ENCODE measurements around the gene PI4KA. TPM values are rescaled to one million over a fixed set of nuclear protein-coding genes. Genes with fewer than 3 reads are reported as not detected.

PI4KA gene
- total and polyA plus RNA-seq, 2 donors (not counting 1 experiment from before 2014, with no cell fraction given), result 26.4 to 40.6 TPM

- TF ChIP-seq EZH2 (IDR thresholded peaks at IDR 0.05; ENCODE audit: low read length, missing control alignments), result no peak
- TF ChIP-seq, protein P1, sequence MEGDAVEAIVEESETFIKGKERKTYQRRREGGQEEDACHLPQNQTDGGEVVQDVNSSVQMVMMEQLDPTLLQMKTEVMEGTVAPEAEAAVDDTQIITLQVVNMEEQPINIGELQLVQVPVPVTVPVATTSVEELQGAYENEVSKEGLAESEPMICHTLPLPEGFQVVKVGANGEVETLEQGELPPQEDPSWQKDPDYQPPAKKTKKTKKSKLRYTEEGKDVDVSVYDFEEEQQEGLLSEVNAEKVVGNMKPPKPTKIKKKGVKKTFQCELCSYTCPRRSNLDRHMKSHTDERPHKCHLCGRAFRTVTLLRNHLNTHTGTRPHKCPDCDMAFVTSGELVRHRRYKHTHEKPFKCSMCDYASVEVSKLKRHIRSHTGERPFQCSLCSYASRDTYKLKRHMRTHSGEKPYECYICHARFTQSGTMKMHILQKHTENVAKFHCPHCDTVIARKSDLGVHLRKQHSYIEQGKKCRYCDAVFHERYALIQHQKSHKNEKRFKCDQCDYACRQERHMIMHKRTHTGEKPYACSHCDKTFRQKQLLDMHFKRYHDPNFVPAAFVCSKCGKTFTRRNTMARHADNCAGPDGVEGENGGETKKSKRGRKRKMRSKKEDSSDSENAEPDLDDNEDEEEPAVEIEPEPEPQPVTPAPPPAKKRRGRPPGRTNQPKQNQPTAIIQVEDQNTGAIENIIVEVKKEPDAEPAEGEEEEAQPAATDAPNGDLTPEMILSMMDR (conservative IDR thresholded peaks at IDR 0.05 in 1 of 2, IDR thresholded peaks at IDR 0.05 in 1 of 2; ENCODE audit: low read depth in 1 of 2, low read length in 2 of 2), result no peak
- Histone ChIP-seq H3K9me3 (ENCODE audit: control insufficient read depth, insufficient read depth, low read depth, low read length) (no peaks in the 10 kb centered on the region), H3K27ac (ENCODE audit: insufficient read depth, low read length) (no peak overlapping the region), H2AFZ (ENCODE audit: low read length) (no peak overlapping the region), H3K4me2 (ENCODE audit: extremely low read depth, insufficient read depth, low read length) (no peak overlapping the region), H3K36me3 (ENCODE audit: control insufficient read depth, insufficient read depth, low read length) (peaks cover 8% of the 10 kb centered on the region), H3K27me3 (ENCODE audit: control insufficient read depth, insufficient read depth, low read length) (no peaks in the 10 kb centered on the region), H3K4me1 (ENCODE audit: control insufficient read depth, extremely low read depth, insufficient read depth, low read length) (no peaks in the 10 kb centered on the region), H3K79me2 (ENCODE audit: control insufficient read depth, insufficient read depth, low read length) (no peaks in the 10 kb centered on the region), H4K20me1 (ENCODE audit: control insufficient read depth, extremely low read depth, insufficient read depth, low read length) (no peaks in the 10 kb centered on the region), H3K9ac (ENCODE audit: insufficient read depth, low read length) (no peak overlapping the region), H3K4me3 (replicated peaks in 1 of 4; ENCODE audit: control extremely low read depth in 1 of 4, insufficient read depth in 1 of 4, low read depth in 3 of 4, low read length in 4 of 4) (no peak overlapping the region)
- no peak for DNase-seq (ENCODE audit: low read depth in 2 of 2)
Observed at GRCh38 chr22:20882855-20883254, 24.2 kb upstream of the PI4KA start.

DNA sequence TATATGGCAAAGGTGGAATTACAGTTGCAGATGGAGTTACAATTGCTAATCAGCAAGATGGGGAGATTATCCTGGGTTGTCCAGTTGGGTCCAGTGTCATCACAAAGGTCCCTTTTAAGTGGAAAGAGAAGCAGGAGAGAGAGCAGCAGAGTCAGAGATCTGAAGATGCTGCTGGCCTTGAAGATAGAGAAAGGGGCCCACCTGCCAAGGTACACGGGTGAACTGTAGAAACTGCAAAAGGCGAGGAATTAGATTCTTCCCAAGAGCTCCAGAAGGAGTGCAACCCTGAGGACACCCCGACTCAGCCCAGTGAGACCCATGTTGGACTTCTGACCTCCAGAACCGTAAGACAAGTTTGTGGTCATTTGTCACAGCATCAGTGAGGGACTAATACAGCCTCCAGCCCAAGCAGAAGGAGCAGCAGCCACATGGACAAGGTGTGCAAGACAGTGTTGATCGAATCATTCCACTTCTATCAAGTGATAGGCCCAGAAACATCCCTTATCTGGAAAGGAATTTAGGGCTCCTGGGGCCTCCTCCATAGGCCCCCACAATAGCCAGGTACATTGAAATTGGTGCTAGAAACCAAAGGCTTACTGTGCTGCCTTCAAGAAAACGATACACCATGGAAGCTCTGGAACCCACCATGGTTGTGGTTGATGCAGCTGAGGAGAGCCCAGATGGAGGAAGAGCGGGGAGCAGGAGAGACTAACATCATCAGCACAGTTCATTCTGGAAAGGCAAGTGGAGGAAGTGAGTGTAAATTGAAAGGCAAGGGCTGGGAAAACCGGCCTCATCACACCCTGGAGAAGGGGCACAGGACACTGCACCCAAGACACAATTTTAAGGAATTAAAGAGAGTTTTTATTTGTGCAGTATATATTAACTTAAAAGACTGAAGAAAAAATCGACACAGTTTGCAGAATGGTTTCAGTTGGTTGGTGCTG lies 23.5 kb upstream of the PI4KA start:
- TF ChIP-seq, protein P1 (conservative IDR thresholded peaks at IDR 0.05 in 1 of 2, IDR thresholded peaks at IDR 0.05 in 1 of 2; ENCODE audit: low read depth in 1 of 2, low read length in 2 of 2), result no peak
- no peak for TF ChIP-seq EZH2 (IDR thresholded peaks at IDR 0.05; ENCODE audit: low read length, missing control alignments)
- peaks cover 8% of the 10 kb centered on the region for H3K36me3 ChIP-seq (ENCODE audit: control insufficient read depth, insufficient read depth, low read length)
- H3K9me3 ChIP-seq (ENCODE audit: control insufficient read depth, insufficient read depth, low read depth, low read length), result no peaks in the 10 kb centered on the region
- no peak overlapping the region for H2AFZ ChIP-seq (ENCODE audit: low read length)
- H3K4me1 ChIP-seq (ENCODE audit: control insufficient read depth, extremely low read depth, insufficient read depth, low read length), result no peaks in the 10 kb centered on the region
- no peak overlapping the region for H3K4me2 ChIP-seq (ENCODE audit: extremely low read depth, insufficient read depth, low read length)
- no peak overlapping the region for H3K9ac ChIP-seq (ENCODE audit: insufficient read depth, low read length)
- no peaks in the 10 kb centered on the region for H3K27me3 ChIP-seq (ENCODE audit: control insufficient read depth, insufficient read depth, low read length)
- H3K27ac ChIP-seq (ENCODE audit: insufficient read depth, low read length), result no peak overlapping the region
- H3K4me3 ChIP-seq (replicated peaks in 1 of 4; ENCODE audit: control extremely low read depth in 1 of 4, insufficient read depth in 1 of 4, low read depth in 3 of 4, low read length in 4 of 4), result no peak overlapping the region
- no peak for DNase-seq (ENCODE audit: low read depth in 2 of 2)
- H3K79me2 ChIP-seq (ENCODE audit: control insufficient read depth, insufficient read depth, low read length), result no peaks in the 10 kb centered on the region
- H4K20me1 ChIP-seq (ENCODE audit: control insufficient read depth, extremely low read depth, insufficient read depth, low read length), result no peaks in the 10 kb centered on the region

DNA sequence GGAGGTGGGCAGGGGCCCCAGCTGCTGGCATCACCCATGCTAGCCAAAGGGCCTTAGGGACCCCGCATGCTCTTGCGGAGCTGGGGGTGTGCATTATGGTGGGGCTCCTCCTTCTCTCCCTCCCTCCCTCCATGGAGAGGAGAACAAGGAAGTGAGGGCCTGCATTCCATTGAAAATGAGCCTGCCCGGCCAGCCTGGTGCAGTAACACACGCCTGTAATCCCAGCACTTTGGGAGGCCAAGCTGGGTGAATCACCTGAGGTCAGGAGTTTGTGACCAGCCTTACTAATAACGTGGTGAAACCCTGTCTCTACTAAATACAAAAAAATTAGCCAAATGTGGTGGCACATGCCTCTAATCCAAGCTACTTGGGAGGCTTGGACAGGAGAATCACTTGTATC lies 22.6 kb upstream of the PI4KA start:
- H3K9me3 ChIP-seq (ENCODE audit: control insufficient read depth, insufficient read depth, low read depth, low read length), result no peaks in the 10 kb centered on the region
- peaks cover 8% of the 10 kb centered on the region for H3K36me3 ChIP-seq (ENCODE audit: control insufficient read depth, insufficient read depth, low read length)
- H3K27ac ChIP-seq (ENCODE audit: insufficient read depth, low read length), result no peak overlapping the region
- H3K4me3 ChIP-seq (replicated peaks in 1 of 4; ENCODE audit: control extremely low read depth in 1 of 4, insufficient read depth in 1 of 4, low read depth in 3 of 4, low read length in 4 of 4), result no peak overlapping the region
- no peak overlapping the region for H2AFZ ChIP-seq (ENCODE audit: low read length)
- TF ChIP-seq, protein P1 (conservative IDR thresholded peaks at IDR 0.05 in 1 of 2, IDR thresholded peaks at IDR 0.05 in 1 of 2; ENCODE audit: low read depth in 1 of 2, low read length in 2 of 2), result no peak
- TF ChIP-seq EZH2 (IDR thresholded peaks at IDR 0.05; ENCODE audit: low read length, missing control alignments), result no peak
- no peaks in the 10 kb centered on the region for H3K27me3 ChIP-seq (ENCODE audit: control insufficient read depth, insufficient read depth, low read length)
- no peaks in the 10 kb centered on the region for H4K20me1 ChIP-seq (ENCODE audit: control insufficient read depth, extremely low read depth, insufficient read depth, low read length)
- H3K4me2 ChIP-seq (ENCODE audit: extremely low read depth, insufficient read depth, low read length), result no peak overlapping the region
- no peak overlapping the region for H3K9ac ChIP-seq (ENCODE audit: insufficient read depth, low read length)
- DNase-seq (ENCODE audit: low read depth in 2 of 2), result peak in 1 of 2 donors; percentile 16
- no peaks in the 10 kb centered on the region for H3K4me1 ChIP-seq (ENCODE audit: control insufficient read depth, extremely low read depth, insufficient read depth, low read length)
- no peaks in the 10 kb centered on the region for H3K79me2 ChIP-seq (ENCODE audit: control insufficient read depth, insufficient read depth, low read length)
